Esophagus muscularis mucosa (tissue), 4 donors: Measurements from ENCODE around the gene PXDN. TPM values are rescaled to one million over a fixed set of nuclear protein-coding genes. Genes with fewer than 3 reads are reported as not detected.

Source experiments
- DNase-seq: peaks from one replicate; pipeline ENCODE4 v3.0.0-alpha.2; 2017; ENCODE audit errors: extremely low spot score
- H3K27ac ChIP-seq, 4 donors: fragments of 200-600 bp; sonication (generic); replicated peaks in 1 of 4; 1 replicate in 3 of 4; 2 replicates in 1 of 4; pipeline ENCODE4 v1.5.1; 2016 to 2019; ENCODE audit warnings: mild to moderate bottlenecking in 1 of 4
- H3K27me3 ChIP-seq, 4 donors: fragments of 200-600 bp; sonication (generic); one replicate each; pipeline versions ENCODE4 v1.5.1 to v1.6.0; 2016 to 2019
- H3K36me3 ChIP-seq, 4 donors: fragments of 200-600 bp; sonication (generic); one replicate each; pipeline ENCODE4 v1.5.1; 2016 to 2019
- H3K4me1 ChIP-seq, 4 donors: fragments of 200-600 bp; sonication (generic); one replicate each; pipeline ENCODE4 v1.5.1; 2016 to 2019
- H3K4me3 ChIP-seq, 4 donors: fragments of 200-600 bp; sonication (generic); 1 replicate in 2 of 4; 2 replicates in 2 of 4; pipeline ENCODE4 v1.5.1; 2016 to 2019; ENCODE audit warnings: mild to moderate bottlenecking in 4 of 4, moderate library complexity in 1 of 4
- H3K9me3 ChIP-seq, 4 donors: fragments of 200-600 bp; sonication (generic); 1 replicate in 3 of 4; 2 replicates in 1 of 4; pipeline ENCODE4 v1.5.1; 2016 to 2019
- EP300 ChIP-seq: sonication (generic); formaldehyde crosslinking; IDR thresholded peaks from one replicate; pipeline ENCODE4 v1.6.1; 2017; ENCODE audit warnings: antibody characterized with exemption
- POLR2A ChIP-seq: fragments of 450-650 bp; IDR thresholded peaks from one replicate; pipeline ENCODE4 v1.6.1; 2017; ENCODE audit warnings: antibody characterized with exemption, moderate library complexity, mild to moderate bottlenecking, low read depth
- POLR2AphosphoS5 ChIP-seq, 2 donors: sonication (generic); formaldehyde crosslinking; IDR thresholded peaks; one replicate each; pipeline ENCODE4 v1.6.1; 2017; ENCODE audit warnings: antibody characterized with exemption in 2 of 2
- WGBS: methylation state at CpG from one replicate; pipeline ENCODE4 v1.1.5; 2018; 5-methylcytosine and 5-hydroxymethylcytosine counted together
- intact Hi-C: fragments of 100-400 bp; cut with DNase I; formaldehyde crosslinking; loops from one replicate; pipeline ENCODE4 v1.15.1; 2023
- total RNA-seq, 4 donors: library from RNA; depleted of rRNA; stranded (reverse); fragments of >200 nt; gene quantifications; one replicate each; pipeline versions ENCODE4 v1.1.0 to v1.2.1, GENCODE V29; 2016
- TF ChIP-seq, protein P1 (sequence below), 3 experiments: fragments of 200-600 bp in 2 of 3; fragments of 450-650 bp in 1 of 3; sonication (generic) in 2 of 3; IDR thresholded peaks; one replicate each; pipeline ENCODE4 v1.5.1; 2017 to 2019; ENCODE audit warnings: antibody characterized with exemption in 3 of 3, mild to moderate bottlenecking in 2 of 3, moderate library complexity in 1 of 3

The PXDN gene
- total RNA-seq, 4 donors from 2014 or later: 19.9 to 81.6 (median 50.1) TPM

DNA sequence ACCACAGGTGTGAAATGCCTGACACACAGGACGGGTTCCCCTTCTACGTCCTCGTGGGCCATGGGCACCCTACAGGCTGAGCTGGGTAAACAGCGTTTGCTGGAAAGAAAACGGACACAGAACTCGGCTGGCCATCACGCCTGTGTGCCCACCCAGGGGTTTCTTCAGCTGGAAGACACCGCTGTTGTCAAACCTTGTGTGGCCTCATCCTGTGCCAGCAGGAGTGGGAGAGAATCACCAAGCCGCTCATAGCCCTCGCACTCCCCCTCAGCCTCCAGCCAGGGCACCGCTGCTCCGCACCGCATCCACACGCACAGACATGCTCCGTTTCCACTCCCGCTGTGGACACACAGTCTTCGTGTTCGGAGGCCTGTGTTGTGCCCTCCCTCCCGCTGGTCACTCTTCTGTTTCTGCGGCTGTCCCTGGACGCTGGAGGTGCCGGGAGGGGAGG is 161.4 kb downstream of the PXDN start:
- Histone ChIP-seq H3K4me3 (no peak overlapping the region), H3K9me3 (no peaks in the 10 kb centered on the region), H3K4me1 (no peaks in the 10 kb centered on the region), H3K27me3 (peaks cover 0 to 11% (median 0%) of the 10 kb centered on the region in 4 donors), H3K27ac (no peak overlapping the region), H3K36me3 (no peaks in the 10 kb centered on the region)
- intact Hi-C loops: no loop called here
- DNase-seq: no peak
- TF ChIP-seq POLR2A (no peak), POLR2AphosphoS5 (IDR thresholded peaks at IDR 0.05) (no peak)
- TF ChIP-seq, protein P1, sequence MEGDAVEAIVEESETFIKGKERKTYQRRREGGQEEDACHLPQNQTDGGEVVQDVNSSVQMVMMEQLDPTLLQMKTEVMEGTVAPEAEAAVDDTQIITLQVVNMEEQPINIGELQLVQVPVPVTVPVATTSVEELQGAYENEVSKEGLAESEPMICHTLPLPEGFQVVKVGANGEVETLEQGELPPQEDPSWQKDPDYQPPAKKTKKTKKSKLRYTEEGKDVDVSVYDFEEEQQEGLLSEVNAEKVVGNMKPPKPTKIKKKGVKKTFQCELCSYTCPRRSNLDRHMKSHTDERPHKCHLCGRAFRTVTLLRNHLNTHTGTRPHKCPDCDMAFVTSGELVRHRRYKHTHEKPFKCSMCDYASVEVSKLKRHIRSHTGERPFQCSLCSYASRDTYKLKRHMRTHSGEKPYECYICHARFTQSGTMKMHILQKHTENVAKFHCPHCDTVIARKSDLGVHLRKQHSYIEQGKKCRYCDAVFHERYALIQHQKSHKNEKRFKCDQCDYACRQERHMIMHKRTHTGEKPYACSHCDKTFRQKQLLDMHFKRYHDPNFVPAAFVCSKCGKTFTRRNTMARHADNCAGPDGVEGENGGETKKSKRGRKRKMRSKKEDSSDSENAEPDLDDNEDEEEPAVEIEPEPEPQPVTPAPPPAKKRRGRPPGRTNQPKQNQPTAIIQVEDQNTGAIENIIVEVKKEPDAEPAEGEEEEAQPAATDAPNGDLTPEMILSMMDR (IDR thresholded peaks at IDR 0.05): no peak
- WGBS: 92% methylated on average over 19 of the region's 22 CpGs

DNA sequence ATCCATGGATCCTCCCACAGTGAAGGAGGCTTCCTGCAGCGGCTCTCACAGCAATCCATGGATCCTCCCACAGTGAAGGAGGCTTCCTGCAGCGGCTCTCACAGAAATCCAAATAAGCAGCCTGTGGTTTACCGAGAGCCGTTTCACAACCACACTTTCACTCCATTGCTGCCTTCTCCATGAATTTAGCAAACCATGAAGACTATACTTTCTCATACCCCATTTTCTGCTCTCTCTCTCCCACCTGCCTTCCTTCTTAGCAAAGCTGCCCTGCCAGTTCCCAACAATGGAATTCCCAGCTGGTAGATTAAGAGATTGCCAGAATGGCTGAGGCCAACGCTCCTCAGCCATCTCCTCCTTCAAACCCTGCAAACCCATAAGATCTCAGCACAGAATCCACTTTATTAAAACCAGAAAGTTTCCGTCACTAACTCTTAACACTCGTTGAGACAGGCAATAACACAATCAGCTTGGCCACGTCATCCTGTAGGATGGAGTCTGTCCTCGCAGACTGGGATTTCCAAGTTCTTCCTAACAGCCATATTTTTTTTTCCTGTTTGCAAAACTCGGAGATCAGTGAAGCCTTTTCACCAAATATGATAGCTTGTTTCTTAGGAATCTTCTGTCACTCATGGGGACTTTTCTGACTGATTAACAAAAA is 162.2 kb downstream of the PXDN start:
- Histone ChIP-seq H3K27ac (no peak overlapping the region), H3K27me3 (peaks cover 0 to 3% (median 0%) of the 10 kb centered on the region in 4 donors), H3K4me1 (no peaks in the 10 kb centered on the region), H3K9me3 (no peaks in the 10 kb centered on the region), H3K36me3 (no peaks in the 10 kb centered on the region), H3K4me3 (no peak overlapping the region)
- DNase-seq: no peak
- intact Hi-C loops: no loop called here
- 81% methylated on average over 10 of the region's 10 CpGs for WGBS
- no peak for TF ChIP-seq POLR2A
- TF ChIP-seq POLR2AphosphoS5 (IDR thresholded peaks at IDR 0.05): no peak
- TF ChIP-seq, protein P1 (IDR thresholded peaks at IDR 0.05): no peak
- TF ChIP-seq EP300: no peak
